Mesothelial cell of epicardium (in vitro differentiated cells): ENCODE measurements around the gene PTPN2. TPM values are rescaled to one million over a fixed set of nuclear protein-coding genes. Genes with fewer than 3 reads are reported as not detected.
"Not testable (repeated sequence)": the region's sequence is repeated elsewhere in the genome, so short reads cannot be mapped to it uniquely, and the experiment has no call there.

Source experiments
- DNase-seq, 2 experiments: peaks; one replicate each; pipeline ENCODE4 v3.0.0; 2021; ENCODE audit warnings: low spot score in 2 of 2; ENCODE audit not compliant: unreplicated experiment in 2 of 2
- H3K27ac Mint-ChIP-seq: 2 replicates; pipeline ENCODE4 v1.8.0; 2021; ENCODE audit warnings: mixed read lengths
- H3K27me3 Mint-ChIP-seq: 2 replicates; pipeline ENCODE4 v1.8.0; 2021; ENCODE audit warnings: low read depth, mixed read lengths
- H3K36me3 Mint-ChIP-seq: 2 replicates; pipeline ENCODE4 v1.8.0; 2021; ENCODE audit warnings: mixed read lengths
- H3K4me1 Mint-ChIP-seq: 2 replicates; pipeline ENCODE4 v1.8.0; 2021; ENCODE audit warnings: mixed read lengths
- H3K4me3 Mint-ChIP-seq: 2 replicates; pipeline ENCODE4 v1.8.0; 2021; ENCODE audit warnings: mild to moderate bottlenecking, moderate library complexity, mixed read lengths
- H3K9me3 Mint-ChIP-seq: 2 replicates; pipeline ENCODE4 v1.8.0; 2021; ENCODE audit warnings: mixed read lengths
- total RNA-seq: library from RNA; stranded (reverse); gene quantifications from 3 replicates; pipeline ENCODE4 v1.2.1, GENCODE V29; 2021
- TF ChIP-seq, protein P1 (sequence below): fragments of 200-600 bp; sonication (generic); IDR thresholded peaks from one replicate; pipeline ENCODE4 v1.5.0; 2021; ENCODE audit warnings: antibody characterized with exemption; ENCODE audit not compliant: unreplicated experiment

PTPN2 gene
- total RNA-seq, 1 donor from 2014 or later = 37.0 TPM

DNA sequence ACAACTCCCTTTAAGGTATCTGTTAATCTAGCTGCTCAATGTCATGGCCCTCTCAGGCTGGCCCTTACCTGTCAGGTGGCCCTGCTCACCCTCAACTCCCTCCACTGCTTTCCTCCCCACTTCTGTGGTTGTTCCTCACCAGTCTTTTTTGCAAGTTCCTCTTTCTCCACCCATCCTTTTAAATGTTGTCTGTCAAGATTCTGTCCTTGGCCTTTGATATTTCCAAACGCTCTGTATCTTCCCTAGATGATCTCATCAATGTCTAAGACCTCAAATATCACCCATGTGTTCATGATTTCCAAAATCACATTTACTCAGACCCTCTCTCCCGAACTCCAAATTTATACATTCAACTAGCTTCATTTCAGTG, 3.5 kb downstream of the PTPN2 start:
- Mint-ChIP-seq H3K27ac (no peak overlapping the region), H3K36me3 (peaks cover 6% of the 10 kb centered on the region), H3K4me1 (peaks cover 19% of the 10 kb centered on the region), H3K9me3 (peaks cover 1% of the 10 kb centered on the region), H3K27me3 (no peaks in the 10 kb centered on the region), H3K4me3 (no peak overlapping the region)
- no peak for DNase-seq
- TF ChIP-seq, protein P1, sequence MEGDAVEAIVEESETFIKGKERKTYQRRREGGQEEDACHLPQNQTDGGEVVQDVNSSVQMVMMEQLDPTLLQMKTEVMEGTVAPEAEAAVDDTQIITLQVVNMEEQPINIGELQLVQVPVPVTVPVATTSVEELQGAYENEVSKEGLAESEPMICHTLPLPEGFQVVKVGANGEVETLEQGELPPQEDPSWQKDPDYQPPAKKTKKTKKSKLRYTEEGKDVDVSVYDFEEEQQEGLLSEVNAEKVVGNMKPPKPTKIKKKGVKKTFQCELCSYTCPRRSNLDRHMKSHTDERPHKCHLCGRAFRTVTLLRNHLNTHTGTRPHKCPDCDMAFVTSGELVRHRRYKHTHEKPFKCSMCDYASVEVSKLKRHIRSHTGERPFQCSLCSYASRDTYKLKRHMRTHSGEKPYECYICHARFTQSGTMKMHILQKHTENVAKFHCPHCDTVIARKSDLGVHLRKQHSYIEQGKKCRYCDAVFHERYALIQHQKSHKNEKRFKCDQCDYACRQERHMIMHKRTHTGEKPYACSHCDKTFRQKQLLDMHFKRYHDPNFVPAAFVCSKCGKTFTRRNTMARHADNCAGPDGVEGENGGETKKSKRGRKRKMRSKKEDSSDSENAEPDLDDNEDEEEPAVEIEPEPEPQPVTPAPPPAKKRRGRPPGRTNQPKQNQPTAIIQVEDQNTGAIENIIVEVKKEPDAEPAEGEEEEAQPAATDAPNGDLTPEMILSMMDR = no peak

DNA sequence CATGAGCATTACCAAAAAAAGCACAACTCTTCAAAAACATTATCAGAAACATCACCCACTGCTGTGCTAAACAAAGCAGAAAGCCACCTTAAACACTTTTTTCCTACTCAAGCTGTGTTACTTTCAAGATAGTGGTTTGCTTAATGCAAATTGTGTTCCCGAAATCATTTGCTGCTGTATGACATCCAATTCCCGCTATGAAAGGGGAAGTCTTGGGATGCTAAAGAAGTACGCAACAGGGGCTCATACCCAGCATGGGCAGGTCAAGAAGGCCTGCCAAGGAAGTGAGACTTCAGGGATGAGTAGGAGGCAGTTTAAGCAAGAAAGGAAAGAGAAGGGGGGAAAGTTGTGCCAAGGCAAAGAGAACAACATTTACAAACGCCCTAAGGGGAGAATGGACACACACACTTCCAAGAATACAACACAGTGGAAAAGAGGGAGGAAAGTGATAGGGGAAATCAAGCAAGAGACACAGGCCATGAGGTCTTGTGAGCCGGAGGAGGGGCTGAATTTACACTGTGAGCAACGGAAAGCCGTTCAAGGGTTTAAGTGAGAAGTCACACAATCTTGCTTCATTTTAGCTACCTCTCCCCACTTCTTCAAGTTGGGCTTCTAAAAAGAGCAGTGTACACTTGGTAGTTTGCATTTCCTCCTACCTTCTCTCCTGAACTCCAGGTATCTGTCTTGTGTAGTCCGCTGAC, 4.0 kb downstream of the PTPN2 start:
- Mint-ChIP-seq H3K36me3 (peaks cover 8% of the 10 kb centered on the region), H3K4me1 (peaks cover 19% of the 10 kb centered on the region), H3K27me3 (no peaks in the 10 kb centered on the region), H3K9me3 (peaks cover 3% of the 10 kb centered on the region), H3K27ac (no peak overlapping the region), H3K4me3 (no peak overlapping the region)
- DNase-seq = no peak
- TF ChIP-seq, protein P1 = no peak

DNA sequence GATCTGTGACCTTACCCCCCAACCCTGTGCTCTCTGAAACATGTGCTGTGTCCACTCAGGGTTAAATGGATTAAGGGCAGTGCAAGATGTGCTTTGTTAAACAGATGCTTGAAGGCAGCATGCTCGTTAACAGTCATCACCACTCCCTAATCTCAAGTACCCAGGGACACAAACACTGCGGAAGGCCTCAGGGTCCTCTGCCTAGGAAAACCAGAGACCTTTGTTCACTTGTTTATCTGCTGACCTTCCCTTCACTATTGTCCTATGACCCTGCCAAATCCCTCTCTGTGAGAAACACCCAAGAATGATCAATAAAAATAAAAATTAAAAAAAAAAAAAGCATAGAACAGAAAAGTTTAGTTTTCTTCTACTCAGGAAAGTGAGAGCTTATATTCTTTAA, 9.0 kb downstream of the PTPN2 start:
- not testable (repeated sequence) for H3K27me3 Mint-ChIP-seq, H3K27ac Mint-ChIP-seq, H3K4me1 Mint-ChIP-seq, H3K4me3 Mint-ChIP-seq, DNase-seq, H3K9me3 Mint-ChIP-seq
- peaks cover 14% of the 10 kb centered on the region for H3K36me3 Mint-ChIP-seq

DNA sequence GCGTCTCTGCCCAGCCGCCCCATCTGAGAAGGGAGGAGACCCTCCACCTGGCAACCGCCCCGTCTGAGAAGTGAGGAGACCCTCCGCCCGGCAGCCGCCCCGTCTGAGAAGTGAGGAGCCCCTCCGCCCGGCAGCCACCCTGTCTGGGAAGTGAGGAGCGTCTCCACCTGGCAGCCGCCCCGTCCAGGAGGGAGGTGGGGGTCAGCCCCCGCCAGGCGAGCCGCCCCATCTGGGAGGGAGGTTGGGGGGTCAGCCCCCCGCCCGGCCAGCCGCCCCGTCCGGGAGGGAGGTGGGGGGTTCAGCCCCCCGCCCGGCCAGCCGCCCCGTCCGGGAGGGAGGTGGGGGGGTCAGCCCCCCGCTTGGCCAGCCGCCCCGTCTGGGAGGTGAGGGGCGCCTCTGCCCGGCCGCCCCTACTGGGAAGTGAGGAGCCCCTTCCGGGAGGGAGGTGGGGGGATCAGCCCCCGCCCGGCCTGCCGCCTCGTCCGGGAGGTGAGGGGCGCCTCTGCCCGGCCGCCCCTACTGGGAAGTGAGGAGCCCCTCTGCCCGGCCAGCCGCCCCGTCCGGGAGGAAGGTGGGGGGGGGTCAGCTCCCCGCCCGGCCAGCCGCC, 10.0 kb downstream of the PTPN2 start:
- peaks cover 14% of the 10 kb centered on the region for H3K36me3 Mint-ChIP-seq
- not testable (repeated sequence) for H3K27ac Mint-ChIP-seq, H3K9me3 Mint-ChIP-seq, DNase-seq, H3K4me3 Mint-ChIP-seq, H3K27me3 Mint-ChIP-seq, H3K4me1 Mint-ChIP-seq

DNA sequence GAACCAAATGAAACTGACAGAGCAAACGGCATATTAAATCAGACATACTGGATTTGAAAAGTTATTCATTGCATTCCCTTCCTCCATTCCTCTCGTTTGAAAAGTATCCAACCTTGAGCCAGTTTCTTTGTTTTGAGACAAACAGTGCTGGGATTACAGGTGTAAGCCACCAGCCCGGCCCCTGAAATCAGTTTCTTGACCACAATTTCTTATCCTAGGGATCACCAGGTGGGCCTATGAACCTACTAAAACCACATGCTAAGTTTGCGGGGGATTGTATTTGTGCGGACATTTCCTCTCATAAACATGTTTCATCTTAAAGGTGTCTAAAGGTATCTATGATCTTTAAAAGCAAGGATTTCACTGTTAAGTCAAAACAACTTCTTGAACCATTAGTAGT, 11.6 kb downstream of the PTPN2 start:
- Mint-ChIP-seq H3K4me3 (no peak overlapping the region), H3K36me3 (peaks cover 14% of the 10 kb centered on the region), H3K9me3 (peaks cover 7% of the 10 kb centered on the region), H3K4me1 (no peaks in the 10 kb centered on the region), H3K27ac (no peak overlapping the region), H3K27me3 (no peaks in the 10 kb centered on the region)
- TF ChIP-seq, protein P1 = no peak
- no peak for DNase-seq

DNA sequence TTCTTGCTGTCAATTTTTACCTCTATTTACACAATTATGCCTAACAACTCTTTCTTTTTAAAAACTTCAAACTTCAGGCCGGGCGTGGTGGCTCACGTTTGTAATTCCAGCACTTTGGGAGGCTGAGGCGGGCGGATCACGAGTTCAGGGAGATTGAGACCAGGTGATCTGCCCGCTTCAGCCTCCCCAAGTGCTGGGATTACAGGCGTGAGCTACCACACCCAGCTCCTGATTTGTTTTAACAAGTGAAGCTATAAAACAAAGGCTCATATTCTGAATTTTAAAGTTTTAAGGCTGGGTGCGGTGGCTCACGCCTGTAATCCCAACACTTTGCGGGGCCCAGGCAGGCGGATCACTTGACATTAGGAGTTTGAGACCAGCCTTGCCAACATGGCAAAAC, 15.5 kb downstream of the PTPN2 start:
- no peak for DNase-seq
- H3K4me1 Mint-ChIP-seq = no peaks in the 10 kb centered on the region
- no peak overlapping the region for H3K4me3 Mint-ChIP-seq
- no peak overlapping the region for H3K27ac Mint-ChIP-seq
- peaks cover 8% of the 10 kb centered on the region for H3K36me3 Mint-ChIP-seq
- no peaks in the 10 kb centered on the region for H3K27me3 Mint-ChIP-seq
- peaks cover 4% of the 10 kb centered on the region for H3K9me3 Mint-ChIP-seq
- TF ChIP-seq, protein P1 = no peak
